Activated naive CD4-positive, alpha-beta T cell treated with anti-CD3 and anti-CD28 coated beads for 36 hours (primary cell): ENCODE results near the gene MCM5. TPM values are rescaled to one million over a fixed set of nuclear protein-coding genes. Genes with fewer than 3 reads are reported as not detected.
"Not testable (repeated sequence)": the region's sequence is repeated elsewhere in the genome, so short reads cannot be mapped to it uniquely, and the experiment has no call there.

Experiments used
- CTCF ChIA-PET: fragments of 350-600 bp; sonication (Branson Sonifier 250); formaldehyde crosslinking; loops from one replicate; lab custom pipeline; 2021; ENCODE audit warnings: antibody characterized with exemption; lab: Charles Lee
- DNase-seq: peaks from one replicate; pipeline ENCODE4 v3.0.0-alpha.2; 2020
- H3K27ac Mint-ChIP-seq: one replicate; pipeline ENCODE4 v1.8.0; 2021; ENCODE audit warnings: mild to moderate bottlenecking, mixed read lengths
- H3K27me3 Mint-ChIP-seq: one replicate; pipeline ENCODE4 v1.8.0; 2021; ENCODE audit warnings: low read depth, mixed read lengths
- H3K36me3 Mint-ChIP-seq: one replicate; pipeline ENCODE4 v1.8.0; 2021; ENCODE audit warnings: low read depth, mixed read lengths
- H3K4me1 Mint-ChIP-seq: one replicate; pipeline ENCODE4 v1.8.0; 2021; ENCODE audit warnings: low read depth, mixed read lengths
- H3K4me3 Mint-ChIP-seq: one replicate; pipeline ENCODE4 v1.8.0; 2021; ENCODE audit warnings: mild to moderate bottlenecking, moderate library complexity, mixed read lengths
- H3K9me3 Mint-ChIP-seq: one replicate; pipeline ENCODE4 v1.8.0; 2021; ENCODE audit warnings: mixed read lengths
- intact Hi-C: fragments of 100-400 bp; cut with micrococcal nuclease; formaldehyde crosslinking; loops from one replicate; pipeline ENCODE4 v1.15.1; 2023
- total RNA-seq, 2 experiments: library from RNA; stranded (reverse); gene quantifications; one replicate each; pipeline ENCODE4 v1.2.3, GENCODE V29; 2021

The MCM5 gene
- total RNA-seq, 2 experiments from 2014 or later = 293 to 301 TPM

GRCh38 chr22:35396622-35397021 is 3.3 kb upstream of the MCM5 start:
- Mint-ChIP-seq H3K36me3 (peaks cover 18% of the 10 kb centered on the region), H3K4me1 (peaks cover 14% of the 10 kb centered on the region)
- H3K9me3 Mint-ChIP-seq, H3K27ac Mint-ChIP-seq, H3K27me3 Mint-ChIP-seq, CTCF ChIA-PET, H3K4me3 Mint-ChIP-seq, intact Hi-C loops, DNase-seq: not testable (repeated sequence)

GRCh38 chr22:35397095-35397904 is 2.6 kb upstream of the MCM5 start:
- DNase-seq = no peak
- H3K4me3 Mint-ChIP-seq = no peak overlapping the region
- no peaks in the 10 kb centered on the region for H3K9me3 Mint-ChIP-seq
- CTCF ChIA-PET = no interaction called here
- H3K36me3 Mint-ChIP-seq = peaks cover 24% of the 10 kb centered on the region
- H3K4me1 Mint-ChIP-seq = peaks cover 20% of the 10 kb centered on the region
- no peak overlapping the region for H3K27ac Mint-ChIP-seq
- intact Hi-C loops = no loop called here
- no peaks in the 10 kb centered on the region for H3K27me3 Mint-ChIP-seq

GRCh38 chr22:35398591-35398973 is 1.4 kb upstream of the MCM5 start:
- Mint-ChIP-seq H3K27ac (peak overlapping the region; percentile 97), H3K36me3 (peaks cover 37% of the 10 kb centered on the region), H3K4me1 (peaks cover 27% of the 10 kb centered on the region), H3K4me3 (peak overlapping the region; percentile 94), H3K9me3 (no peaks in the 10 kb centered on the region), H3K27me3 (no peaks in the 10 kb centered on the region)
- intact Hi-C loops = no loop called here
- no peak for DNase-seq
- CTCF ChIA-PET = interaction anchor here (0.8 kb wide), 1 partner anchor 14 kb away, joined by 4 read pairs; no protein-coding TSS in a partner anchor

- intact Hi-C loops = no loop called here
- H3K9me3 Mint-ChIP-seq = no peaks in the 10 kb centered on the region
- CTCF ChIA-PET = interaction anchor here (0.8 kb wide), 1 partner anchor 13 kb away, joined by 4 read pairs; no protein-coding TSS in a partner anchor
- H3K27me3 Mint-ChIP-seq = no peaks in the 10 kb centered on the region
- DNase-seq = peak; percentile 14
- peaks cover 43% of the 10 kb centered on the region for H3K36me3 Mint-ChIP-seq
- peak overlapping the region; percentile 94 for H3K4me3 Mint-ChIP-seq
- peaks cover 30% of the 10 kb centered on the region for H3K4me1 Mint-ChIP-seq
- H3K27ac Mint-ChIP-seq = peak overlapping the region; percentile 97
Observed at GRCh38 chr22:35399114-35399677, 744 bp upstream of the MCM5 start.

- Mint-ChIP-seq H3K4me1 (peaks cover 30% of the 10 kb centered on the region), H3K27ac (peak overlapping the region; percentile 41), H3K4me3 (peak overlapping the region; percentile 94), H3K9me3 (no peaks in the 10 kb centered on the region), H3K36me3 (peaks cover 54% of the 10 kb centered on the region), H3K27me3 (no peaks in the 10 kb centered on the region)
- DNase-seq = peak; percentile 39
- intact Hi-C loops = loop anchor here (2.0 kb wide), 1 partner anchor 100 kb away; no protein-coding TSS in a partner anchor
- CTCF ChIA-PET = no interaction called here
Observed at GRCh38 chr22:35400501-35400790, 506 bp downstream of the MCM5 start.

- Mint-ChIP-seq H3K9me3 (no peaks in the 10 kb centered on the region), H3K27ac (no peak overlapping the region), H3K36me3 (peaks cover 64% of the 10 kb centered on the region), H3K4me1 (peaks cover 33% of the 10 kb centered on the region), H3K27me3 (no peaks in the 10 kb centered on the region), H3K4me3 (peak overlapping the region; percentile 94)
- no peak for DNase-seq
- intact Hi-C loops = loop anchor here (2.0 kb wide), 1 partner anchor 101 kb away; no protein-coding TSS in a partner anchor
- CTCF ChIA-PET = interaction anchor here (0.6 to 1.2 kb wide), 3 partner anchors 28 to 770 kb away, joined by 3 to 8 read pairs (median 3); no protein-coding TSS in a partner anchor
Observed at GRCh38 chr22:35401863-35402262, 1.9 kb downstream of the MCM5 start.

GRCh38 chr22:35403356-35403755 is 3.4 kb downstream of the MCM5 start:
- H3K27me3 Mint-ChIP-seq = no peaks in the 10 kb centered on the region
- H3K9me3 Mint-ChIP-seq = no peaks in the 10 kb centered on the region
- CTCF ChIA-PET = no interaction called here
- peaks cover 37% of the 10 kb centered on the region for H3K4me1 Mint-ChIP-seq
- peaks cover 79% of the 10 kb centered on the region for H3K36me3 Mint-ChIP-seq
- DNase-seq = no peak
- intact Hi-C loops = no loop called here
- no peak overlapping the region for H3K4me3 Mint-ChIP-seq
- H3K27ac Mint-ChIP-seq = no peak overlapping the region

GRCh38 chr22:35404176-35404575 is 4.2 kb downstream of the MCM5 start:
- H3K4me1 Mint-ChIP-seq = peaks cover 35% of the 10 kb centered on the region
- CTCF ChIA-PET = interaction anchor here (0.6 kb wide), 1 partner anchor 66 kb away, joined by 4 read pairs; no protein-coding TSS in a partner anchor

GRCh38 chr22:35406443-35406842 is 6.5 kb downstream of the MCM5 start:
- Mint-ChIP-seq H3K27me3 (no peaks in the 10 kb centered on the region), H3K4me3 (no peak overlapping the region), H3K36me3 (peaks cover 82% of the 10 kb centered on the region), H3K9me3 (no peaks in the 10 kb centered on the region), H3K4me1 (peaks cover 31% of the 10 kb centered on the region), H3K27ac (no peak overlapping the region)
- no peak for DNase-seq
- CTCF ChIA-PET = interaction anchor here (0.6 kb wide), 1 partner anchor 15 kb away, joined by 4 read pairs; no protein-coding TSS in a partner anchor
- intact Hi-C loops = no loop called here

More at GRCh38 chr22:35404176-35404575, 4.2 kb downstream of the MCM5 start:
- intact Hi-C loops = no loop called here
- DNase-seq = no peak
- Mint-ChIP-seq H3K27ac (no peak overlapping the region), H3K36me3 (peaks cover 82% of the 10 kb centered on the region), H3K27me3 (no peaks in the 10 kb centered on the region), H3K4me3 (no peak overlapping the region), H3K9me3 (no peaks in the 10 kb centered on the region)

- no peak for DNase-seq
- Mint-ChIP-seq H3K4me3 (no peak overlapping the region), H3K27me3 (no peaks in the 10 kb centered on the region), H3K9me3 (no peaks in the 10 kb centered on the region), H3K36me3 (peaks cover 83% of the 10 kb centered on the region), H3K27ac (no peak overlapping the region), H3K4me1 (peaks cover 24% of the 10 kb centered on the region)
- CTCF ChIA-PET = interaction anchor here (0.8 kb wide), 1 partner anchor 56 kb away, joined by 6 read pairs; no protein-coding TSS in a partner anchor
- intact Hi-C loops = no loop called here
Observed at GRCh38 chr22:35407362-35407761, 7.4 kb downstream of the MCM5 start.

GRCh38 chr22:35409783-35410662 is 10.1 kb downstream of the MCM5 start:
- Mint-ChIP-seq H3K4me1 (peaks cover 13% of the 10 kb centered on the region), H3K9me3 (no peaks in the 10 kb centered on the region)
- intact Hi-C loops = no loop called here

GRCh38 chr22:35410663-35411034 is 10.7 kb downstream of the MCM5 start:
- no peaks in the 10 kb centered on the region for H3K9me3 Mint-ChIP-seq
- H3K27ac Mint-ChIP-seq = no peak overlapping the region
- H3K4me3 Mint-ChIP-seq = no peak overlapping the region
- H3K4me1 Mint-ChIP-seq = peaks cover 13% of the 10 kb centered on the region
- DNase-seq = no peak
- CTCF ChIA-PET = interaction anchor here (1.2 kb wide), 2 partner anchors 20 to 172 kb away, joined by 3 to 5 read pairs; no protein-coding TSS in a partner anchor
- intact Hi-C loops = no loop called here
- H3K36me3 Mint-ChIP-seq = peaks cover 70% of the 10 kb centered on the region
- H3K27me3 Mint-ChIP-seq = no peaks in the 10 kb centered on the region

More at GRCh38 chr22:35409783-35410662, 10.1 kb downstream of the MCM5 start:
- CTCF ChIA-PET = interaction anchor here (0.7 to 1.3 kb wide), 5 partner anchors 15 to 172 kb away, joined by 3 to 5 read pairs (median 3); no protein-coding TSS in a partner anchor
- DNase-seq = no peak
- Mint-ChIP-seq H3K36me3 (peaks cover 69% of the 10 kb centered on the region), H3K27me3 (no peaks in the 10 kb centered on the region), H3K4me3 (no peak overlapping the region), H3K27ac (no peak overlapping the region)
